HuH-7.5 (cell line): ENCODE results near the gene SLC9A7.

ENCODE experiments used
- DNase-seq: peaks from one replicate; pipeline ENCODE4 v3.0.0; 2011; ENCODE audit warnings: low spot score

SLC9A7 gene

GRCh38 chrX:46647251-46647650 is 111.7 kb downstream of the SLC9A7 start:
- DNase-seq = no peak

GRCh38 chrX:46645614-46646013 is 113.3 kb downstream of the SLC9A7 start:
- no peak for DNase-seq

- no peak for DNase-seq
These were observed 115.3 kb downstream of the SLC9A7 start for GRCh38 chrX:46643636-46644035.

GRCh38 chrX:46642145-46642544 is 116.8 kb downstream of the SLC9A7 start:
- DNase-seq = no peak

GRCh38 chrX:46637938-46638337 is 121.0 kb downstream of the SLC9A7 start:
- no peak for DNase-seq

- DNase-seq = no peak
These were observed 122.7 kb downstream of the SLC9A7 start for GRCh38 chrX:46636223-46636622.

DNA sequence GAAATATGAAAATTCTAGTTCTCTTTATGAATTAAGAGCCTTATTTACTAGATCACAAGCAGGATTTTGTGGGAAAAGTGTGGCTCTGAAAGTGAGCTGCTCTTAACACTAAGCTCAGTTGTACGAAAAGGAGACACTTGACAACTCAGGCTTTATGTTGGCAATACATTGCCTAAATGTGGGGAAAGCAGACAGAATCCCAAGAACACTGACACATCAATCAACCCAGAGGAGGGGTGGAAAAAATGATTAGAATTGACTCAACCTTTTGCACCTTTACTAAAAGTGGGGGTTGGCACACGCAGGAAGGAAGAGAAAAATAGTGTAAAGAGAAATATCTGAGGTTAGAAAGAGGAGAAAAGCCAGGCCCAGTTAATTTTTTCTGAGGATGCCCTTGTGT is 123.7 kb downstream of the SLC9A7 start:
- no peak for DNase-seq

GRCh38 chrX:46634577-46634976 is 124.3 kb downstream of the SLC9A7 start:
- no peak for DNase-seq

GRCh38 chrX:46630141-46630540 is 128.8 kb downstream of the SLC9A7 start:
- no peak for DNase-seq

GRCh38 chrX:46628460-46629371 is 130.2 kb downstream of the SLC9A7 start:
- no peak for DNase-seq

GRCh38 chrX:46627711-46628419 is 131.1 kb downstream of the SLC9A7 start:
- DNase-seq = no peak

- no peak for DNase-seq
These were observed 131.9 kb downstream of the SLC9A7 start for GRCh38 chrX:46627062-46627461.

- no peak for DNase-seq
These were observed 132.4 kb downstream of the SLC9A7 start for GRCh38 chrX:46626566-46626965.

- DNase-seq = no peak
These were observed 134.7 kb downstream of the SLC9A7 start for GRCh38 chrX:46624090-46624786.

DNA sequence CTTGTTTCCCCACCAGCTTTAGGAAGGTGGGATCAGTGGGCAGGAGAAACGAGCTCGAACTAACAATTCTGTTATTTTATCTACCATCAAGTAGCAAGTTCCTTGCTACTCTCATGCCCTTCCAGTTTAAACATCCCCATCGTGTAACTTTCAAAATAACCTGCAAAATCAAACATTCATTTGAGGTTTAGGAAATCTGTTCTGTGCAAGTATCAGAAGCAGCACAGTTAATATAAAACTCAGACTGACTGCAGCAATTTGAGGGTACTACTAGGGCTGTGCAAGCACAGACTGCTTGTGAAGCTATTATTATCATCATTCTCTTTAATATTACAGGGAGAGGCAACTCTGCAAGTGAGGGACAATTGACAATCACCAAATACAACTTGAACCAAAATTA is 137.3 kb downstream of the SLC9A7 start:
- no peak for DNase-seq

DNA sequence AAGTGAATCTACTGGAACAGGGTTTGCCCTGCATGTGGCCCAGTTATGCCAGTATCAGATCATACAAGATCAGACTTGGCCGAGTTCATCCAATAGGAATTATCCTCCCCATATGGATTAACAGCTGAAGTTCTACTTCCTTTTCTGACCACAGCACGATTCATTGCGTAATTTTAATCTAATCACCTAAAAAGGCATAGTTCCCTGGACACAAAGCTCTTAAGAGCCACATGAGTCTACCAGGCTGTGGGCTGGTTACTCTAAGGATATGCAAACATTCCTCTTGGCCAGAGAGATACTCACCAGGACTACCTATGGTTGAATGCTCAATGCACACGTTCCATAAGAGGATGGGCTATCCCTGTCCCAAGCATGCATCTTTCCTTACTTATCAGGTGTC is 138.4 kb downstream of the SLC9A7 start:
- DNase-seq = no peak

DNA sequence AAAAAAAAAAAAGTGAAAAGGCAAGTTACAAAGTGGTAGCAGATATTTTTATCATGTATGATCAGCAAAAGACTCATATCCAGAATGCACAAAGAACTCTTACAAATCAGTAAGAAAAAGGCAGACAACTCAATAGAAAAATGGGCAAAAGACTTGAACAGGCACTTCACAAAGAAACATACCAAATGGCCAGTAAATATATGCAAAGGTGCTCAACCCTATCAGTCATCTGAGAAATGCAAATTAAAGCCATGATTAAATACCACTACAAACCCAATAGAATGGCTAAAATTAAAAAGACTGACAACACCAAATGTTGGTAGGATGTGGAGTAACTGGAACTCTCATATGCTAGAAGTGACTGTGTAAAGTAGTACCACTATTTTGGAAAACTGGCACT is 140.0 kb downstream of the SLC9A7 start:
- no peak for DNase-seq

DNA sequence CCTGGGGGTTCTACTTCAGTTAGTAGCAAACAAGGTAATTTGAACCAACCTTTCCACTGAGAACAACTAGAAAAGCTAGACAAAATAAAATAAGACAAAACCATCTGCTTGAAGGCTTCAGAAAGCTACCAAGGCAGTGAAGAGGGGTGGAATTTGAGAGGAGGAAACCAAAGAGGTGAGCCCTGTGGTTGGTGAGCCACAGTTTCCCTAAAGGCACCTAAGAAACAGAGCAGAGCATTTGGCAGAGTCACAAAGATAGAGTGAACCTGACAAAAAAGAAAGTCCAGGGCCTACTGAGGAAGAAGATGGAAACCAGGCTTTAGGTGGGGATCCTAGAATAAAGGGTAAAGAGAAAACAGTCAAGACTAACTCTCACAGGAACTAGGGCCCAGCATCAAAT is 141.0 kb downstream of the SLC9A7 start:
- DNase-seq = no peak

GRCh38 chrX:46611658-46612362 is 147.1 kb downstream of the SLC9A7 start:
- DNase-seq = no peak

DNA sequence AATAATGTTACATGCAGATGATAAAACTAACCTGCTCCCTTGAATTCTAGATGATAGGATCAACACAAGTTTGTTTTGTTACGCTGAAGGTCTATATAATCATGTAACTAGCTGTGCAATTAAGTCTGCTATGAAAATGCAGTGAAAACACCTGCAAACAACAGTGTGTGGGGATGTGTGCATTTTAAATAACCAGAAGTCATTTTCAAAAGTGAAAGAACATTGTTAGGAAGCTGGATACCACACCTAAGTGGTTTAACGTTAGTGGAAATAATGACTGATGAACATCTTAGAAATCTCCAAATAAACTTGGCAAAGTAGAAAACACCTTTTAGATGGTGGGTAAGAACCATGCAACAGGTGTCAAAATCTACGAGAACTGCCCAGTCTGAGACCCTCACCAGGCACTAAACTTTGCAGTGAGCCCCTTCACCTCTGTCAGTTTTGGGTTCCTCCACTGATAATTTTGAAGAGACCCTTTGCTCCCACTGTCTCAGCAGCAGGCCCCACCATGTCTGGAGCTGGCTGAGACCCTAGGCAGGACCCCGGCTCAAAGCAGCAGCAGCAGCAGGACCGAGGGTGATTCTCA is 148.8 kb downstream of the SLC9A7 start:
- no peak for DNase-seq

- no peak for DNase-seq
These were observed 151.0 kb downstream of the SLC9A7 start for GRCh38 chrX:46607916-46608315.
